GM21423 (cell line): ENCODE data around the gene MRPL43.

ENCODE experiments used
- ATAC-seq: cut with Tn5 transposase; IDR thresholded peaks from one replicate; pipeline ENCODE4 v1.9.1; 2021; ENCODE audit warnings: mild to moderate bottlenecking, moderate library complexity; ENCODE audit not compliant: unreplicated experiment

Gene MRPL43

DNA sequence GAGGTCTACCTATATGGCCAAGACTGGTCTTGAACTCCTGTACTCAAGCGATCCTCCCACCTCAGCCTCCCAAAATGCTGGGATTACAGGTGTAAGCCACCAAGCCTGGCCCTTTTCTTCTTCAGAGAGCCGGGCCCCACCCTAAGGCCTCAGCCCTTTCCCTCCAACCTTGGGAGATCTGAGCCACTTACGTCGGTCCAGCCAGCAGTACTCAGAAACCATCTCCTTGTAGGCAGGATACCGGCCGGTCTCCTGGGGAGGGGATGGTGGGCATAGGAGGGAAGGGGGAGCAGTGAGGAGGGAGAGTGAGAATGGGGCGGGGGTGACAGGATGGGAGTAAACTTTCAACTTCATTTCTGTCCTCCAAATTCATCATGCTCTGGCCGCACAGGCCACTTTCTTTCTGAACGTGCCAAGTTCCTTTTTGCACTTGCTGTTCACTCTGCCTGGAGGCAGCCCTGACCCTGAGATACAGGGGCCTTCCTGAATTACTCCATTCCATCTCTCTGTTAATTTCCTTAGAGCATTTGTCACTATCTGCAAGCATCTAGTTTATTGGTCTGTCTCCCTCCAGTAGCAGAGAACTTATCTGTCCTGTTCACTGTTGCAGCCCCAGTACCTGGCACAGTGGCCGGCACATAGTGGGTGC, 33.3 kb upstream of the MRPL43 start:
- ATAC-seq = no peak

DNA sequence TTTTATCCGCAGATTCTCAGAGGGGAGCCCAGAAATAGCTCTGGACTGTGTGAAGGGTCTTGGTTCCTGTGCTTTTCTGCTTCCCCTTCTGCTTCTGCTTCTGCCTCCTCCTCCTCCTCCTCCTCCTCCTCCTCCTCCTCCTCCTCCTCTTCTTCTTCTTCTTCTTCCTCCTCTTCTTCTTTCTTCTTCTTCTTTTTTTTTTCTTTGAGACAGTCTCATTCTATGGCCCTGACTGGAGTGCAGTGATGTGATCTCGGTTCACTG, 32.1 kb upstream of the MRPL43 start:
- no peak for ATAC-seq

DNA sequence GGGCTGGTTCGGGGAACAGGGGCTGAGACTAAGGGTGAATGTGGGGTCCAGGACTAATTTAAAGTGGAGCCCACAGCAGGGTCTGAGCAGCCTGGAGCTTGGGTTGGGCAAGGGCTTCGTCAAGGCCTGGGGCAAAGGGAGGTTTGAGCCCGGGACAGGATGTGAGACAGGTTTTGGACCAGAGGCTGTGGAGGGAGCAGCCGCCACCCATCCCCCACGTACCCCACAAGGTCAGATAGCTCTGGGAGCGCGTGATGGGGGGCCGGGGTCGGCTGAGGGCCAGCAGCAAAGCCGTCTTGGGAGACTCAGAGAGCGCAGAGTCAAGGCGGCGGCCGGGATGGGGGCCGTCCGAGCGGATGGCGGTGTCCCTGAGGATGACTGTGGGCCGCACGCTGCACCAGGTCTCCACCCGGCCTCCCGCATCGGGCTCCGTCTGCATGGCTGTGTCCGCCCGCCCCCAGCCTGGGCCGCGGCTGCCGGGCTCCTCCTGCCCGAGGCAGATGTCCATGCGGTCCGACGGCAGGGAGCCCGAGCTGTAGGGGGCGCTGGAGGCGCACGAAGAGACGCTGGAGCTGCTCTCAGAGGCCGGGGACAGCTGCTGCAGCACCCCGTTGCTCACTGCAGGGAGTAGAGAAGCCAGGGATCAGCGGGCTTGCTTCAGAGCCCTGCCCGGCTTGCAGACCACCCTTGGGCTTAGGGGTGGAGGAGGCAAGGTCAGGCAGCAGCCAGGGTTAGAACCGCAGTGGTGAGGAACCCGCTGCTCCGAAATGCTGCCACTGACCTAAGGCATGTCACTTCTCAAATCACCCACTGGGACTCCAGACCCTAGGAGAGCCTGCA, 31.5 kb upstream of the MRPL43 start:
- no peak for ATAC-seq

DNA sequence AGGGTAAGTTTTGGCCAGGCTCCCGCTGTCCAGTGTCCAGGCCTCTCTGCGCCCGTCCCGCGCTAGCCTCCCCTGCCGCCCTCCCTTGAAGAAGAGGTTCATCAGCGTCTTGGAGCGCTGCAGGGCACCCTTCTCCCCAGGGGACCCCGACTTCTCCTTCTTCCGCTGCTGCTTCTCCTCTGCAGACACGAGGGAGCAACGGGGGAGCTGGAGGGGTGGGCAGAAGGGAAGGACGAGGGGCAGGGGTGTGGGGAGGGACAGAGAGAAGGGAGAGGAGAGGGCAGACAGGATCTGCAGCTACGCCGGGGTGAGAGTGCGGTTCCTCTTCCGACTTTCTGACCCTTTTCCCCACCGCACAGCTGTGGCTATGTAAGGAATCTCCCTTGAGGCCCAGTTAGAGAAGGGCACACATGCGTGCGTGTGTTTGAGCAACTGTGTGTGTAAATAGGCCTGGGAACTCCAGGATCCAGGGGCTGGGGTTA, 30.9 kb upstream of the MRPL43 start:
- ATAC-seq = no peak

DNA sequence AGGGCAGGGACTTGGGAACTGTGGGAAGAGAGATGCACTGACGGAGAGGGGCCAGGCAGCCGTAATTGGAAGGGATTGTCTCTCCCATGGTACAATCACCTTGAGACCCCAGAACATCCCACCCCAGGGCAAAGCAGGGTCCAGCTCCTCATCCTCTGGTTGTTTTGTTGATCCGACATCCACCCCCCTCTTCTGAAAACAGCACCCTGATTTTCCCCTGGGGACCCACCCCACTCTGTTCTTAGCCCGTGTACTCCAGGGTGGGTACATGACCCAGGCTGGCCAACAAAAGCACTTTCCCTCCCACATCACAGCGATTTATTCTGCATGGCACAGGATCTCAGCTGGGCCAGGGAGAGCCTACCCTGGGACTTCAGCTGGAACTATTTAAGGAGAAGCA, 29.5 kb upstream of the MRPL43 start:
- no peak for ATAC-seq

DNA sequence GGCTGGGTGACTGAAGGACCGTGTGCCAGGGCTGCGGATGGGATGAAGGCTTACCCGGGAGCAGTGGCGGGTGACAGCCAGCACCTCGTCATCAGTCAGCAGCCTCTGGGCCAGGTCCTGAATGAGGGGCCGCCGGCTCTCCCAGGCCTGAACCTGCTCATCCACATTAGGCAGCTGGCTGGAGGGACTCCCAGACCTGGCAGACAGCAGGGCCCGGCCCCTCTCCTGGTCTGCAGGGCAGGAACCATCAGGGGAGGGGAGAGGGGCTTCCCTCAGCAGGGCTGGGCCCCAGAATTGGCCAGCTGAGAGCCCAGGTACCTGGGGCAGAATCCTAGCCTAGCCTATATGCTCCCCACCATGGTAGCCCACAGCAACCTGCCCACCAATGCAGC, 28.3 kb upstream of the MRPL43 start:
- no peak for ATAC-seq

DNA sequence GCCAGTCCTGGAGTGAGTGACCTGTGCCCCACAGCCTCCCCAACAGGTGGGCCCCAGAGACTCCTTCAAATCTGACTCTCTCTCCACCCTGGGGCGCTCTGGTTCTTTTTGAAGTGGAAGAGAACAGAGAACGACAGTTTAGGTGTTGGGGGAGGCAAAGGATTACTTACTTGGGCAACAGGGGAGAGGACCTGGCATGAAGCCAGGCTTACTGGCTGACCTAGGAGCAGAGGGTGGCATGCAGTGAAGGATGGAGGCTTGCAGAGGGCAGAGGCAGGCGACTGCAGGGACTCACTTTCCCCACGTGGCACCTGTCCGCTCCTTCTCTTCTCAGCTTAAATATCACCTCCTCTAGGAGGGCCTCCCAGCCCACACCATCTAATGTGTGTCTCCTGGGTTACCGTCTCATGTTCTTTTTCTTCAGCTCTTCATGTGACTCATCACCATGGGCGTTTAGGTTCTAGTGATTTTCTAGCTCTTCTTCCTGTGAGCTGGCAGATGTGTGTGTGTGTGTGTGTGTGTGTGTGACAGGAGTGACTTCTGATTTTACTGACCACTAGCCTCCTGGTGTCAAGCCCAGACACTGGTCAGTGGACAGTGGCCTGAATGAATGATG, 27.8 kb upstream of the MRPL43 start:
- no peak for ATAC-seq

DNA sequence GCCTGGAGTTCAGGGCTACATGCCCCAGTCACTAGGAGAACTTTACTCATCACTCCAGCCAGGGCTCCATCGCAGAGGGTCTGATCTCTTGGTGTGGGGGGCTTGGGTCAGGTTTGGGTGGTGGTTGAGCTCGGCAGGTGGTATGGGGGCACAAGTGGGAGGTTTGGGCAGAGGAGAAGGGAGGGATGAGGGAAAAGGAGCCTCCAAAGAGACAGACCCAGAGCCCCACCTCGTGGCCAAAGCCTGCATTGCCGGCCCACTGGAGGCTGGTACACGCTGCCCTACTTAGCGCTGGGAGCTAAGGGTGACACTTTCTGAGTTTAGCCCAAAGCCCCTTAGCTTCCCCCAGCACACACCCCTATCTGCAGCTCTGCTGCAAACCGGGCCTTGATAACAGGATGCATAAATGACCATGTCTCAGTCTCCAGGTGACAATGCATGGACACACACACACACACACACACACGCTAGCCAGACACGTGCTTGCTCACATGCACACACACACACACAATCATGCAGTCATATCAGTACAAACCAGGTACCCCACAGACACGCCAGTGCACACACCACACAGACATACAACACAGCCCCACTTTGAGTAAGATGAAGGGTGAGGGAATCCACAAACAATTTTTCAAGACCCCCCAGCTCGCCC, 27.1 kb upstream of the MRPL43 start:
- no peak for ATAC-seq

DNA sequence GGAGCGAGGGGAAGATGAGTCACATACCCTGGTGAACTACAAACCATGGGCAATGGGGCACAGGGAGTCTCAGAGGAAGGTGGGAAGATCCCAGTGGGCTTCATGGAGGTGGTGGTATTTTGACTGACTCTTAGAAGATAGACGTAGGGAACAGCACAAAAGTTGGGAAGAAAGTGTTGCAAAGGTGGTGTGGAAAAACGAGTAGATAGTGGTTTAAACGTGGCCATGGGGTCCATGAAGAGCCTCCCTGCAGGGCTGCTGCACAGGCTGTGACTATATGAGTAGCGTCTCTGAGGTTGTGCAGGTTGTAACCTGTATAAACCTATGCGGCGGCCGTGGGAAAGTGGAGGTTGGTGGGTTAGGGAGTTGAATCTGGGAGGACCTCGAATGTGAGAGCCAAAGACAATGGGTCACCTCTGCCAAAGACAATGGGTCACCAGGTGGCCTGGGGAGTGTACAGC, 26.1 kb upstream of the MRPL43 start:
- no peak for ATAC-seq

DNA sequence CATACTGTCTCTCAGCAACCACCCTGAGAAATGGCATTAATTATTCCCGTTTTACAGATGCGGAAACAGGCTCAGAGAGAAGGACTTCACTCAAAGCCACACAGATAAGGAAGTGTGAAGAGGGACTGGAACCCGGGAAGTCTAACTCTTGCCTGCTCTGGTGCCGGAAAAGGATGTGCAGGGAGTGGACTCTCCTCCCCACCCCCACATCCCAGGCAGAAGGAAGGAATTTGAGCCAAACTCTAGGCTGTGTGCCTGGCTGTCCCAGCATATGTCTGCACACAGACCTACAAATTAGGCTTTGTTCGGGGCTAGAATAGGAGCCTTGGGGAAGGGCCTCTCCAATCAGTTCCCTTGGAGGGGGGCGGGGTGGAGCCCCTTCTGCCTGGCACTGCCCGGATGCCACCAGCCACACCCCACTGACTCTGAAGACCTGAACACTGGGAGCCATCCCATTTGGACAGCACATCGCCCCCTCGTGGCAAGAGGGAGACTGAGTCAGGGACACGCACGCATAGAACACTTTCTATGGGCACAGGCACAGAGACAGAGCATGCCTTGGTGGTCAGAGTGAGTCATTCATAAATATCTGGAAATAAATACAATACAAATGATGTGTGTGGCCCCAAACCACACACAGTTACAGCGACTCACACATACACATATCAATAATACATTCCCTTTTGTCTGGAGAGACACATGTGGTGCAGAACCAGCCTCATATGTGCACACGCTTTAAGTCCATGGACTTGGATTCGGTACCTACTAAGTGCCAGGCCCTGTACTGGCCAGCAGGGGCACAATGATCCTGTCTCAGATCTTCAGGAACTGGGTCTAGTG, 25.4 kb upstream of the MRPL43 start:
- peak; percentile 75 for ATAC-seq

DNA sequence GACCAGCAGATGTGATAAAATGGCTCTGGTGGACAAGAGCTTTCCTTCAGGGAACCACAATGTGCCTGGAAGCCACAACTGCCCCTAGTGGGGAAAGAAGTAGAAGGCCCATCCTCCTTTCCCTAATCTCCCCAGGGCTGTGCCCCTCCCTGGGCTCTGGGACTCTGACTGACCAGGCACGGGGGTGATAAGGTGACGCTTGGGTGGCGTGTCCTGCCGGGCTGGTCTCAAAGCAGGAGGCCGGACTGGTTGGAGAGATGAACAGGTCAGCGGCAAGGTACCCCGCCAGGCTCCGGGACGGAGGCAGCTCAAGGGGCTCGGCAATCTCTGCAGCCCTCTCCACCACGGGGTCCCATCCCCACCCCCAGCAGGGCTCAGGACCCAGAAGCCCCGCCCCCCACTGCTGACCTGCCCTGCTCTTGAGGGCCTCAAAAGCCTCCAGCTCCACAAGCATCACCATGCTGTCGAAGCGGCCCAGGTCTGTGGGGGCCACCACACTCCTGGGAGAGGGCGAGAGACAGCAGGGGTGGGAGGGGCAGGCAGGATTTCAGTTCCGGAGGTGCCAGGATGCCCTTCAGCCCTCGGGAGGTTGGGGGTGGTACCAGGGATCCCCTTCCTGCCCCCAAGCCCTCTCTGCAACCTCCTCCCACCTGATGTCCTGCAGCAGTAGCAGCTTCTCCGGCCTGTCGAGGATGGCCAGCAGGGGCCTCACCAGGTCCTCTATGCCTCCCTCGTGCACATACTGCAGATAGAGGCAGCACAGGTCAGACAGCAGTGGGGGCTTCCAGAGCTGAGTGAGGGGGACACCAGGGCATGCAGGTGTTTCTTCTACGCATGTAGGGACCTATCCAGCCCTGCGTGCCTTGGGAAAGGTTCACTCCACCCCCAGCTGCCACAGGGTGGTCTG, 24.5 kb upstream of the MRPL43 start:
- ATAC-seq = no peak

DNA sequence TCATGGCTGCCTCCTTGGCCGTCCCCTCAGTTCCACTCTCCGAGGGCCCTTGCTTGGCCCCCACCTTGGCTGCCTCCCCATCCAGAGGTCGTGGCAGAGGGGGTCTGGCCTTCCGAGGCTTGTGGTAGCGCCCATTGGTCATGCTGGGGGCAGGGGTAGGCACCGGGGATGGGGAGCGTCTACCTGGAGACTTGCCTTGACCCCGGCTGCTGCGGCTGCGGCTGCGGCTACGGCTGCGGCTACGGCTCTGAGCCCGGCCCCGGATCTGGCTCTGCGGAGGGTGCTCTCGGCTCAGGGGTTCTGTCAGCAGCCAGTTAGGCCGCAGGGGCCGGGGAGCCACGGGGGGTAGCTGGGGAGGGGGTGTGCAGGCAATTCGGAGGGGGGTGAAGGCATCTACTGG, 23.0 kb upstream of the MRPL43 start:
- ATAC-seq = no peak

DNA sequence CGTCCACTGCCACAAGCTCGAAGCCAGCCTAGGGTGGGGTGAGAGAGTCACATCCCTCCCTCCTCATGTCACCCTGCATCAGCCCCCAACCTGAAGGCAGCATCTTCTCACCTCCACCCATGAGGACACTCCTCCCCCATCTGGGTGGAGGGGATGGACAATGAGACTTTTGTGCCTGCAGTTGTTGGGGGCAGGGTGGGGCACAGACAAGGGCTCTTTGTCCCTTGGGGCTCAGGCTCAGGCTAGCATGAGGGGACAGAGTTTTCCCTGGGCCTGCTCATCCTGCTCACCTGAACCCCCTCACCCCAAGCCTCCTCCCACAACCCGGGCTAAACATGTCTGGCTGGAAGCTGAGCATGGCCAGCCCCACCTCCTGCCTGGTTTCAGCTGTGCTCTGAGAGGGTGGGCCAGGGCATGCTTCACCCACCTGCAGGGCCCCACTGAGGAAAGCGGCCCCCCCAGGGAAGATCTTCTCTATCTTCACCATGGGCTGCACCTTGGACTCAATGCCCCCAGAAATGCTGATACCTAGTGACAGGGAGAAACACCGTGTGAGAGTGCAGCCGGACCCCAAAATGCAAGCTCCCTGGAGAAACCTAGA, 21.6 kb upstream of the MRPL43 start:
- ATAC-seq = no peak

DNA sequence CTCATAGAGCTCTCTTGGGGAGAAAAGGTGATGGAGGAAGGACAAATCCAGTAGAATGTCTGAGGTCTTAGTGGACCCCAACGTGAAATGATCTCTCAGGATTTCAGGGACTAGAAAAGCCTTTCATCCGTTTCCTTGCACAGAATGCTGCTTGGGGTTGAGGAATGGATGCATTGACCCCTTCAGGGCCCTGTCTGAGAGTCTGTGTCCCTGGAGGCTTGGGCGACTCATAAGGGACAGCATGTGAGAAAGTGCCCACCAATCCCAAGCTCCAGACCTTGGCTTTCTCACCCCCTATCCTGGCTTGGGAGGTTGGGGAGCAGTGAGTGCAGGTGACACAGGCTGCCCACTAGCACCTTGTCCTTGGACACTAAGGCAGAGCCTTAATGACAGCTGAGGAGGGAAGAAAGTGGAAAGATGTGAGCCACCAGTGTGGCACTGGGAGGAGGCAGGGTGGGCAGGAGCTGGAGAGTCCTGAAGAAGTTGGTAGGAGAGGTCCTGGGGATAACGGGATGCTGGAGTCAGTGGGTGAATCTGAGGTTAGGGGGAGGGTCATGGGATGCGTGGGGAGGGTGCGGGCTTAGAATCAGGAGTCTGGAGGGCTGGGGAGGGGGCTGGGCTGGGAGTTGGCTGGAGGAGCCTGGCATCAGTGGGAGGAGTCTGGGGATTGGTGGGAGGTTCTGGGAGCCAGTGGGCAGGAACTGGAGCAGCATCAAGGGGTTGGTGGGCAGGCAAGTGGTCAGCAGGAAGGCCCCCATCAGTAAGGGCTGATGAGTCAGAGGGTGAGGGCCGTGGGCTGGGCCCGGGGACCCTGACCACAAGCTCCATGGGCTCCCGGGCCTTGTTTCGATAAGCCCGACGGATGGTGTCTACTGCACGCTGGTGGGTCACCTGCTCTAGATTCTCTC, 20.9 kb upstream of the MRPL43 start:
- ATAC-seq = no peak

DNA sequence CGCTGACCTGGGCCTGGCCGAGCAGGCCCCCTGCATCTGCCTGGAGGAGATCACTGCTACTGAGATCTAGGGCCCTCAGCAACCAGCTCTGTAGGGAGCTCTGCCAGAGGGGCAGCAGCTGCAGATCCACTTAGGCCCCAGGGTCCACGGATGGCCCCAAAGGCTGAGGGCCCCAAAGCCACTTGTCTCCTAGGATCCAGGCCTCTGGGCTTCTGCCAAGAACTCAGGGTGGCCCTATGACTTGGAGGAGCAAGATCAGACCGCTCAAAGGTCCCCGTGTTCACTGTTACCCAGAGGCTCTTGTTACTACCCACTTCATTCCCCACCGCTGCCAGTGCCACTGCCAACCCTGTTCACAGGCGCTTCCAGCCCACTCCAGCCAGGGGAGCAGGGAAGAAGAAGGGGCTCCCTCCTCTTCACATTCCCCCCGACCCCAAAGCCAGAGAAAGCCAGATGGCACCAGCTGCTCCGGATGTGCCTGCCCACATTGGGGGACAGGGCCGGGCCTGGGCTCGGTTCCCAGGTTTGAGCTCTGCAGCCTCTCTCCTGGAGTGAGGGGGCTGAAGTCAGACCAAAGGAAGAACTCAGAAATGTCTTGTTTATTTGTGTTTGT, 19.9 kb upstream of the MRPL43 start:
- ATAC-seq = no peak

DNA sequence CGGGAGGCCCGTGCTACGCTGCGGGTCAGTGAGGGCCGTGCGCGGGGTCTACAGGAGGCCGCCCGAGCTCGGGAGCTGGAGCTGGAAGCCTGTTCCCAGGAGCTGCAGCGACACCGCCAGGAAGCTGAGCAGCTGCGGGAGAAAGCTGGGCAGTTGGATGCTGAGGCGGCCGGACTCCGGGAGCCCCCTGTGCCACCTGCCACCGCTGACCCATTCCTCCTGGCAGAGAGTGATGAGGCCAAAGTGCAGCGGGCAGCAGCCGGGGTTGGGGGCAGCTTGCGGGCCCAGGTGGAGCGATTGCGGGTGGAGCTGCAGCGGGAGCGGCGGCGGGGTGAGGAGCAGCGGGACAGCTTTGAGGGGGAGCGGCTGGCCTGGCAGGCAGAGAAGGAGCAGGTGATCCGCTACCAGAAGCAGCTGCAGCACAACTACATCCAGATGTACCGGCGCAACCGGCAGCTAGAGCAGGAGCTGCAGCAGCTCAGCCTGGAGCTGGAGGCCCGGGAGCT, 19.3 kb upstream of the MRPL43 start:
- ATAC-seq = no peak

DNA sequence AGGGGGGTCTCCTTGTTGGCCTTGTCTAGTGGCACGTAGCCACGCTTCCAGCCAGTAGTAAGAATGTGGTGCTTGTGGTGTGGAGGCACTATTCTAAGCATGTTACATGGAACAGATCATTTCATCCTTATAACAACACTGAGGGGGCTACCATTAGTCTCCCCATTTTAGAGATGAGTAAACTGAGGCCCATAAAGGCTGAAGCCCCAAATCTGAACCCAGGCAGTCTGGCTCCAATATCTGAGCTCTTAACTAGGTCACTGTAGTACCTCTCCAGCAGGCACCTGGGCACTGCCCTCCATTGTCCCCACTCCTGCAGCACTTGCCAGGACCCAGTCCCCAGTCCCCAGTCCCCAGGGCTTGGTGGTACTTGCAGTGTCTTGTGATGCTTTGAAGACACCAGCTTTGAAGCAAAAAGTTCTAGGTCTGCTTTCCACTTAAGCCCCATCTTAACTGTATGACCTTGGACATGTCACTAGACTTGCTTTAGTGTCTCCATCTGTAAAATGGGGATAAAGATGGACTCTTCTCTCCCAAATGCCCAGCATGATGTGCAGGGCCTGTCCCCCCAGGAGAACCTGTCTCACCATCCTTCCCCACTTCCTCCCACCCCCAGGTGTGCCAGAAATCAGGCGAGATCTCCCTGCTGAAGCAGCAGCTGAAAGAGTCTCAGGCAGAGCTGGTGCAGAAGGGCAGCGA, 18.7 kb upstream of the MRPL43 start:
- no peak for ATAC-seq
